DOHH2 (cell line): Measurements from ENCODE around the gene STK32C.

Source experiments
- H3F3A ChIP-seq: fragments of 200-600 bp; sonication (generic), shearing (Covaris generic); 2 replicates; pipeline ENCODE4 v1.6.0; 2016; ENCODE audit warnings: antibody characterized with exemption, mild to moderate bottlenecking; ENCODE audit not compliant: control insufficient read depth, insufficient read depth
- H3K27ac ChIP-seq: fragments of 200-600 bp; sonication (generic); 2 replicates; pipeline ENCODE4 v1.5.1; 2014; ENCODE audit warnings: low read depth, mild to moderate bottlenecking, low read length, moderate library complexity
- H3K27me3 ChIP-seq: fragments of 200-600 bp; sonication (generic); 2 replicates; pipeline ENCODE4 v1.6.1; 2014; ENCODE audit warnings: mild to moderate bottlenecking, low read length, mixed read lengths; ENCODE audit not compliant: control insufficient read depth
- H3K36me3 ChIP-seq: fragments of 200-600 bp; sonication (generic); 2 replicates; pipeline ENCODE4 v1.6.1; 2014; ENCODE audit warnings: mild to moderate bottlenecking, low read length, moderate library complexity, mixed read lengths; ENCODE audit not compliant: control insufficient read depth
- H3K4me1 ChIP-seq: fragments of 200-600 bp; sonication (generic); 2 replicates; pipeline ENCODE4 v1.6.1; 2014; ENCODE audit warnings: mild to moderate bottlenecking, low read length, mixed read lengths; ENCODE audit not compliant: control insufficient read depth
- H3K4me2 ChIP-seq: fragments of 200-600 bp; sonication (generic); 2 replicates; pipeline ENCODE4 v1.6.0; 2014; ENCODE audit warnings: mild to moderate bottlenecking, low read length, moderate library complexity
- H3K4me3 ChIP-seq: fragments of 200-600 bp; sonication (generic); 2 replicates; pipeline ENCODE4 v1.5.1; 2014; ENCODE audit warnings: mild to moderate bottlenecking, low read length, mixed read lengths
- H3K79me2 ChIP-seq: fragments of 200-600 bp; sonication (generic); 2 replicates; pipeline ENCODE4 v1.6.1; 2014; ENCODE audit warnings: mild to moderate bottlenecking, low read length, mixed read lengths; ENCODE audit not compliant: control insufficient read depth
- H3K9me2 ChIP-seq: fragments of 200-600 bp; sonication (generic); replicated peaks from 2 replicates; pipeline ENCODE4 v1.6.1; 2014; ENCODE audit warnings: mild to moderate bottlenecking, low read length, mixed read lengths; ENCODE audit not compliant: control insufficient read depth
- H3K9me3 ChIP-seq: fragments of 200-600 bp; sonication (generic); 2 replicates; pipeline ENCODE4 v1.6.1; 2014; ENCODE audit warnings: antibody characterized with exemption, low read length, mixed read lengths; ENCODE audit not compliant: control insufficient read depth, insufficient read depth
- H4K20me1 ChIP-seq: fragments of 200-600 bp; sonication (generic); 2 replicates; pipeline ENCODE4 v1.6.0; 2014; ENCODE audit warnings: low read depth, mild to moderate bottlenecking, antibody characterized with exemption, low read length, moderate library complexity; ENCODE audit not compliant: control insufficient read depth, insufficient read depth
- EZH2phosphoT487 ChIP-seq: fragments of 200-600 bp; sonication (generic); IDR thresholded peaks from 2 replicates; pipeline ENCODE4 v1.6.1; 2017; ENCODE audit warnings: borderline replicate concordance, mild to moderate bottlenecking, antibody characterized with exemption, low read length, moderate library complexity, mixed read lengths
- TF ChIP-seq, protein P1 (sequence below): fragments of 200-600 bp; sonication (generic); IDR thresholded peaks from one replicate; pipeline ENCODE4 v1.5.1; 2014; ENCODE audit warnings: antibody characterized with exemption, mild to moderate bottlenecking, low read depth, low read length; ENCODE audit not compliant: poor library complexity, severe bottlenecking

The STK32C gene

GRCh38 chr10:132199854-132200311 is 107.9 kb downstream of the STK32C start:
- Histone ChIP-seq H3K27ac (no peak overlapping the region), H3K27me3 (no peaks in the 10 kb centered on the region)

DNA sequence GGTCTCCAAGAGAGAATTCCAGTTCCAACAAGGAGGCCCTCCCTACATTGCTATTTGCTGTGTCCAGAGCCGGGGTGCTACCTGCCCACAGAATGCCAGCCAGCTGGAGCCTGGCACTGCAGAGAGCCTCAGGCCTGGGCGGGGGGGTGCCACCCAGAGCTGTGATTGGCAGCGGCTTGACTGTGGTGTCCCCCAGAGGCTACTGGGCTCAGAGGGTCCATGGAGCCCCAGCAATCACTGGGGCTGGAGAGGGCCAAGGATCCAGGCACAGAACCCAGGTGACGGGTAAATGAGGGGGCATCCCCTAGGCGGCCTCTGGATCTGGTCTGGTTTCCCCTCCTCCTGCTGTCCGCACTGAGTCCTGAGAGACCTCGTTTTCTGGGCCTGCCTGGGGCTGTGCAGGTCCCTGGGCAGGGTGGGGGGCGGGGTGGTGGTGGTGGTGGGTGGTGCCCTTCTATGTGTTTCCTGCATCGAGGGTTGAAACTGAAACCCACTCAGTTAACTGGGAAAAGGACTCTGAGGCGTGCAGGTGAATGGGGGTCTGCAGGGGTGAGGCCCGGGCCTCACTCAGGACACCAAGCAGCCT is 108.4 kb downstream of the STK32C start:
- no peak for TF ChIP-seq EZH2phosphoT487
- TF ChIP-seq, protein P1, sequence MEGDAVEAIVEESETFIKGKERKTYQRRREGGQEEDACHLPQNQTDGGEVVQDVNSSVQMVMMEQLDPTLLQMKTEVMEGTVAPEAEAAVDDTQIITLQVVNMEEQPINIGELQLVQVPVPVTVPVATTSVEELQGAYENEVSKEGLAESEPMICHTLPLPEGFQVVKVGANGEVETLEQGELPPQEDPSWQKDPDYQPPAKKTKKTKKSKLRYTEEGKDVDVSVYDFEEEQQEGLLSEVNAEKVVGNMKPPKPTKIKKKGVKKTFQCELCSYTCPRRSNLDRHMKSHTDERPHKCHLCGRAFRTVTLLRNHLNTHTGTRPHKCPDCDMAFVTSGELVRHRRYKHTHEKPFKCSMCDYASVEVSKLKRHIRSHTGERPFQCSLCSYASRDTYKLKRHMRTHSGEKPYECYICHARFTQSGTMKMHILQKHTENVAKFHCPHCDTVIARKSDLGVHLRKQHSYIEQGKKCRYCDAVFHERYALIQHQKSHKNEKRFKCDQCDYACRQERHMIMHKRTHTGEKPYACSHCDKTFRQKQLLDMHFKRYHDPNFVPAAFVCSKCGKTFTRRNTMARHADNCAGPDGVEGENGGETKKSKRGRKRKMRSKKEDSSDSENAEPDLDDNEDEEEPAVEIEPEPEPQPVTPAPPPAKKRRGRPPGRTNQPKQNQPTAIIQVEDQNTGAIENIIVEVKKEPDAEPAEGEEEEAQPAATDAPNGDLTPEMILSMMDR = no peak
- Histone ChIP-seq H3K27ac (no peak overlapping the region), H3K4me1 (no peaks in the 10 kb centered on the region), H3K9me2 (no peaks in the 10 kb centered on the region), H3K27me3 (no peaks in the 10 kb centered on the region), H3K9me3 (no peaks in the 10 kb centered on the region), H3K79me2 (no peaks in the 10 kb centered on the region), H3F3A (no peaks in the 10 kb centered on the region), H4K20me1 (no peaks in the 10 kb centered on the region), H3K36me3 (no peaks in the 10 kb centered on the region), H3K4me3 (no peak overlapping the region), H3K4me2 (no peak overlapping the region)

More at GRCh38 chr10:132199854-132200311, 107.9 kb downstream of the STK32C start:
- H4K20me1 ChIP-seq = no peaks in the 10 kb centered on the region
- H3K9me2 ChIP-seq = no peaks in the 10 kb centered on the region
- H3F3A ChIP-seq = no peaks in the 10 kb centered on the region
- no peaks in the 10 kb centered on the region for H3K9me3 ChIP-seq
- TF ChIP-seq, protein P1 = no peak
- TF ChIP-seq EZH2phosphoT487 = no peak
- no peaks in the 10 kb centered on the region for H3K36me3 ChIP-seq
- no peaks in the 10 kb centered on the region for H3K79me2 ChIP-seq
- no peak overlapping the region for H3K4me2 ChIP-seq
- no peak overlapping the region for H3K4me3 ChIP-seq
- H3K4me1 ChIP-seq = no peaks in the 10 kb centered on the region

DNA sequence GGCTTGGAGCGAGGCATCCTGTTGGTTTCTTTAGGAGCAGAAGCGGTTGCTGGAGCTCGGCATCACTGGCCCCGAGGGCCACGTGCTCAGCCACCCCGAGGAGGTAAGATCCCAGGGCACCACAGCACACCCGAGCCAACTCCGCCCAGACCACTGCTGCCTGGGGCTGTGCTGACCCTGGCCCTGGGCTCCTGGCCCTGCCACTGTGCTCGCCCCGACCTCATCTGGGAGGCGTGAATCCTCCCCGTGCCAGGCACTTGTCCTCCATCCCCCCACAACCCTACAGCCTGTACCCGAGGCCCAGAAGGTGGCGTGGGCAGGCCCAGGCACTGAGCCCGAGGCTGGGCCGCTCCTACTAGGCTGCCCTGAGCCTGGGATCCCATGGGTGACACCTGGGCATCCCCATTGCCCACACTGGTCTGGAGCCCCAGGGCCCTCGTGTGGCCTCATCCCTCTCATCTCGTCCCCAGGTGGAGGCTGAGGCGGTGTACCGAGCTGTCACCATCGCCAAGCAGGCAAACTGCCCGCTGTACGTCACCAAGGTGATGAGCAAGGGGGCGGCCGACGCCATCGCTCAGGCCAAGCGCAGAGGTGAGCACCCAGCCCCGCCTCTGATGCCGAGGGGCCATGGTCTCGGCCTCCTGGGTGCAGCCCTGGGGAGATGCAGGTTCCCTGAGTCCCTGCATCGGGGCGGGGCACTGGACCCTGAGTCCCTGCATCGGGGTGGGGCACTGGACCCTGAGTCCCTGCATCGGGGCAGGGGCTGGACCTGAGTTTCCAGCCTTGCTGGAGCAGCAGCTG is 109.2 kb downstream of the STK32C start:
- no peaks in the 10 kb centered on the region for H3K27me3 ChIP-seq
- H3K9me3 ChIP-seq = no peaks in the 10 kb centered on the region
- no peaks in the 10 kb centered on the region for H3K36me3 ChIP-seq
- H3K27ac ChIP-seq = no peak overlapping the region
- no peaks in the 10 kb centered on the region for H4K20me1 ChIP-seq
- no peaks in the 10 kb centered on the region for H3K4me1 ChIP-seq
- no peaks in the 10 kb centered on the region for H3F3A ChIP-seq
- no peak for TF ChIP-seq EZH2phosphoT487
- TF ChIP-seq, protein P1 = no peak
- H3K9me2 ChIP-seq = no peaks in the 10 kb centered on the region
- H3K4me3 ChIP-seq = no peak overlapping the region
- H3K4me2 ChIP-seq = no peak overlapping the region
- no peaks in the 10 kb centered on the region for H3K79me2 ChIP-seq
